Stimulated activated CD4-positive, alpha-beta T cell treated with anti-CD3 and anti-CD28 coated beads, Interleukin-15, amount 100 ng/mL, for 48 hours (primary cell): Measurements from ENCODE around the gene BRSK2.

Experiments
- DNase-seq, 2 donors: peaks; one replicate each; pipeline ENCODE4 v3.0.0-alpha.2; 2020; ENCODE audit warnings: low read depth in 2 of 2

Gene BRSK2

GRCh38 chr11:1375955-1376258 lies 13.8 kb upstream of the BRSK2 start:
- no peak for DNase-seq

- DNase-seq, result no peak
Measured at GRCh38 chr11:1377231-1377780, 12.4 kb upstream of the BRSK2 start.

- DNase-seq, result no peak
Measured at GRCh38 chr11:1381793-1382425, 7.8 kb upstream of the BRSK2 start.

- DNase-seq, result no peak
Measured at GRCh38 chr11:1382429-1382828, 7.3 kb upstream of the BRSK2 start.

- peak; percentile 65 to 80 for DNase-seq
Measured at GRCh38 chr11:1382831-1383607, 6.7 kb upstream of the BRSK2 start.

- peak in 1 of 2 donors; percentile 27 for DNase-seq
Measured at GRCh38 chr11:1384199-1384970, 5.3 kb upstream of the BRSK2 start.

GRCh38 chr11:1387521-1387920 lies 2.2 kb upstream of the BRSK2 start:
- DNase-seq, result no peak

DNA sequence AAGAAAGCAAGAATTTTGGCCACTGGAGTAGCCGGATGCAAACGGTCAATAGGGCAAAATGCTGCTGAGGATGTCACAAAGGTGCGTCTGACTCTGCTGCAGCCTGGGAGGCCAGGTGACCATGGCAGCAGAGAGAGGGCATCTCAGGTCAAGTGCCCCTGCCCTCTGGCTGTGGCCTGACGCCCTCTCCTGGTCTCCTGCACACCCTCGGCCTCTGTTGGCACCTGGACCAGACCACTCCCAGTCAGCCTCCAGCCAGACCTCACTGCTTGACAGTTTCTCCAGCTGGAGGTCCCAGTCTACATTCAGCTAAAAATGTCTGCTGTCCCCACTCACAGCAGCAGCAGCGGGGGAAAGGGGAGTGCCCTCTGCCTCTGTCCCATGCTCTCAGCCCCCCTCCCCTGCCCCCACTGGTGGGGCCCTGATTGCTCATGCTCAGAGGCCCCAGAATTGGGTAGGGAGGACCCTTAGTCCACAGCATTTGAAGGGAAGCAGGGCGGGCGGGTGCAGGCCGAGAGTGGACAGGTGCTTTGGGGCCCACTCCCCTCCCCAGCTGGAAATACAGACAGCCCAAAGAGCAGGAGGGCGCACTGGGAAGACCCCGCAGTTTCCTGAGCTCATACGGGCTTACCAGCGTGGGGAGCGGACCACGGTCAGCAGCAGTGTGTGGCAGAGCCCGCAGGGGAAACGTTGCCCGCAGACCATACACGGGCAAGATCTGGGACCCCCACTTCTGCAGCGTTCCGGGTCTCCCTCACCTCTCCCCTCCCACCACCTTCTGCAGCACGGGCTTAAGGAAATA lies 1.6 kb upstream of the BRSK2 start:
- no peak for DNase-seq

DNA sequence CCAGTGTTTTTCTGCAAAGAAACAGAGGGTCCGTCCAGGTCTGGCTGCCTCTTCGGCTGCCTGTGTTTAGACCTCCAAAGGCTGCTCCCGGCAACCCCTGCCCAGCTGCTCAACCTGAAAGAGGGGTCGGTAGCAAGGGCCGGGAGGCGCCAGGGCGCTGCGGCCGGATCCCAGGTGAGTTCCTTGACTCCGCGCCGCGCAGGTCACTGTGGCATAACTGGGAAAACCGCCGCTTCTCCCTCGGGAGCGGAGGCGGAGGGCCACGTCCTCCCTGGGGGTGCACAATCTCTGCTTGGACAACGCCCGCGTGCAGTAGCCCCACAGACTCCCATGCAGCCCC lies 1.0 kb upstream of the BRSK2 start:
- no peak for DNase-seq

GRCh38 chr11:1389103-1389931 lies 417 bp upstream of the BRSK2 start:
- peak; percentile 98 for DNase-seq

- no peak for DNase-seq
Measured at GRCh38 chr11:1390569-1391164, 933 bp downstream of the BRSK2 start.

GRCh38 chr11:1391165-1392075 lies 1.7 kb downstream of the BRSK2 start:
- DNase-seq, result no peak

- no peak for DNase-seq
Measured at GRCh38 chr11:1392111-1392510, 2.4 kb downstream of the BRSK2 start.

DNA sequence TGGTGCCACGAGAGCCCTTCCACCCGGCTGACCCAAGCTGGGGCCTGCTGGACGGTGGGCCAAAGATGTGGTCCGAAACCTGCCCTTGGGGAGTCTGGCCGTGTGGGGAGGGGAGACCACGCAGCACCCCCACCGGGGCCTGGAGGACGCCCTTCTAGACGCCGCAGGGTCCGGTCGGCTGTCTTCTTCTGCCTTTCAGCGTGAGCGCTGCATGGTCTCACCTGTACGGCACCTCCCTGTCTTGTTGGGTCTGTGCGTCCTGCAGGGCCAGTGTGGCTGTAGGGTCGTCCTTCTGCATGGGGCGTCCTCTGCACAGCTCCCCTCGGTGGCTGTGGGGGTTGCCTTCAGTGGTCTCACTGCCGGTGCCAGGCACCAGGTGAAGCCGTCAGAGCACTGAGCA lies 2.8 kb downstream of the BRSK2 start:
- DNase-seq, result no peak

DNA sequence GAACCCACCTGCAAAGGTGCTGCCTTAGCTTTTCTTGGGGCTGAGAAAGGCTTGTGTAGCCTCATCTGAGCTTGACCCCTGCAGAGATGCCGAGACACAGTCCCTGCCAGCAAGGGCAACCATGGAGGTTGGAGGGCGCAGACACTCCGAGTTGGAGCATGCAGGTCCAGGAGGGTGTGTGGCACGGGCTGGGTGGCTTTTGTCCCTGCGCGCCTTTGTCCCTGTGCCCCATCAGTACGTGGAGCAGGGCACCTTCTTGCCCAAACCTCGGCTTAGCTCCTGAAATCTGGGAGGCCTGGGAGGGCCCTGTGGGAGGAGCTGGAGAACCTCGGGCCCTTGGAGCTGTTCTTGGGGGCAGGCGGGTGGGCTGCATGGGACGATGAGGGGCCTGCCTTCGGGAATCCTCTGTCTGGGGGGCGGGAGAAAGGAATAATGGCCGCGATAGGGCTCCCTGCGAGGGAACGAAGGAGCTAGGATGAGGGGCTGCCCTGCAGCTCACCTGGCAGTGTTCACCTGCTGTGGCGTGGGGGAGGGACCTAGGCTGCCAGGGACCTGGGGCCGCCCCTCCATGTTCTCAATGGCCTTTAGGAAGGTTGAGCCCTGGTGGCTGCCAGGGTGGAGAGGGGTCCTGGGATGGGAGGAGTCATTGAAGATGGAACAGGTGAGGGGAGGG lies 3.4 kb downstream of the BRSK2 start:
- no peak for DNase-seq

DNA sequence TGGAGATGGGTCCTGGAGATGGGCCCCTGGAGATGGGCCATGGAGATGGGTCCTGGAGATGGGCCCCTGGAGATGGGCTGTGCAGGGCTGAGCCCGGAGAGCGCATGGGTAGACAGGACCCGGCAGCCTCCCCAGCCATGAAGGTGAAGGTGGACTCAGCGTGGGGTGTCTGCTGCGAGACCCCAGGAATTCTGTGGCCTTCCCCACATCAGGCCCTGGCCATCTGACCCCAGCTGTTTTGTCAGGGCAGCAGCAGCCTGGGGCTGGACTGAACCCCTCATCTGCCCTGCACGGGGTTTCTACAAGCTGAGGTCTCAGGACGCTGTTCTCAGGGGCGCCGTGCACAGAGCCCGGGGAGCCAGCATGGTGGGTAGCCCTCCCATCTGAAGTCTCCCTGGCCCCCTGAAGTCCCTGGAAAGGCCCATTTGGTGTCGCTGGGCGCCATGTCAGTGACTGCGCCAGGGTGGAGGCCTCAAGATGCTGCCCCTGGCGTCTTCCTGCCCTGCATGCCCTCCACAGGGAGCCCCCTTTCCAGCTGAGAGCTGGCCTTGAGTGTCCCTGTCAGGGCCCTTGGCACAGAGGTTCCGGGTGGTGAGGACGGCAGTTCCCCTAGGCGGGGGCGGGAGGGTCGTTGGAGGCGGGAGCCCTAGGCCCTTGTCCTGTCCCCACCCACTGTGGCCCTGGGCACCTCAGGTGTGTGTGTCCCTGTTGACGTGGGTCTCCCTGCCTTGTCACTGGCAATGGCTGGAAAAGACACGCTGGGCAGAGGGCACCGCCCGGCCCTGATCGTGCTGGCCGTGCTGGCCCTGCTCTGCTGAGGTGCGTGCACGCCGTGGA lies 5.4 kb downstream of the BRSK2 start:
- no peak for DNase-seq

DNA sequence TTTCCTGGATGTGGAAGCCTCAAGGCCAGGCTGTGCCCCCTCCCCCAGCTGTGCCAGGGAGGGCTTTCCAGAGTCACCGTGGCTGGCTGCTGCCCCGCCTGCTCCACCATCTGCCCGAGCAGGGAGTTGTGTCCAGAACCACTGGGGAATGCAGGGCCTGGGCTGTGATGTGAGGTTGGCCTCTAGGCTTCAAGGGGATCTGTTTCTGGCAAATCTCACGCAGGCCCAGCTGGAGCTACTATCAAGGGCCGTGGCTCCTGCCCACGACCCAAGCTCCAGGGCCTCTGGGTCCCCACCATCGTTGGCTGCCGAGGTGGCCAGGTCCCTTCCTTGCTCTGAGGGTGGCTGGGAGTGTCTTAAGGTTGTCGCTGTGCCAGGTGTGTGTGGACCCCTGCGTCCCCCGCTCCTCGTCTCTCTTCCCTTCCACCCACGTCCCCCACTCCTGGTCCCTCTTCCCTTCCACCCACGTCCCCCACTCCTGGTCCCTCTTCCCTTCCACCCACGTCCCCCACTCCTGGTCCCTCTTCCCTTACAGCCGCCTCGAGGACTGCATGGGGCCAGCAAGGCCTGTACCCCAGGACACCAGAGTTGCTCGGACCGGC lies 6.1 kb downstream of the BRSK2 start:
- DNase-seq, result no peak

GRCh38 chr11:1396375-1396841 lies 6.7 kb downstream of the BRSK2 start:
- DNase-seq, result no peak
